HG03108 (cell line): ENCODE data around the gene NOXA1.
"Not testable (repeated sequence)": the region's sequence is repeated elsewhere in the genome, so short reads cannot be mapped to it uniquely, and the experiment has no call there.

Experiments
- ATAC-seq: cut with Tn5 transposase; IDR thresholded peaks from one replicate; pipeline ENCODE4 v1.9.1; 2021; ENCODE audit warnings: moderate library complexity; ENCODE audit not compliant: unreplicated experiment

The NOXA1 gene

GRCh38 chr9:137422604-137423513 lies at the start of gene NOXA1, which contains the start of gene EXD3:
NOXA1 (plus strand) TSS chr9:137423393; CDS start chr9:137423530, 137 bp downstream.
EXD3 (minus strand) TSS chr9:137423162; CDS start chr9:137395357, 27,805 bp downstream.
- ATAC-seq: peak; percentile 77

GRCh38 chr9:137373611-137373980 lies 49.6 kb upstream of the NOXA1 start:
- no peak for ATAC-seq

GRCh38 chr9:137374131-137374845 lies 48.9 kb upstream of the NOXA1 start:
- ATAC-seq: no peak

- ATAC-seq: no peak
These were observed 47.7 kb upstream of the NOXA1 start for GRCh38 chr9:137375321-137376058.

GRCh38 chr9:137376386-137376785 lies 46.8 kb upstream of the NOXA1 start:
- ATAC-seq: no peak

- ATAC-seq: not testable (repeated sequence)
These were observed 44.3 kb upstream of the NOXA1 start for GRCh38 chr9:137378688-137379410.

GRCh38 chr9:137379761-137380161 lies 43.4 kb upstream of the NOXA1 start:
- ATAC-seq: no peak

- ATAC-seq: no peak
These were observed 43.0 kb upstream of the NOXA1 start for GRCh38 chr9:137380171-137380570.

- no peak for ATAC-seq
These were observed 42.6 kb upstream of the NOXA1 start for GRCh38 chr9:137380606-137381005.

- ATAC-seq: no peak
These were observed 41.4 kb upstream of the NOXA1 start for GRCh38 chr9:137381501-137382443.

- ATAC-seq: no peak
These were observed 40.6 kb upstream of the NOXA1 start for GRCh38 chr9:137382444-137383080.

GRCh38 chr9:137383081-137383783 lies 40.0 kb upstream of the NOXA1 start:
- no peak for ATAC-seq

- ATAC-seq: no peak
These were observed 39.1 kb upstream of the NOXA1 start for GRCh38 chr9:137383784-137384756.

- ATAC-seq: no peak
These were observed 38.0 kb upstream of the NOXA1 start for GRCh38 chr9:137385061-137385655.

- ATAC-seq: not testable (repeated sequence)
These were observed 36.6 kb upstream of the NOXA1 start for GRCh38 chr9:137386507-137387113.

- ATAC-seq: no peak
These were observed 35.9 kb upstream of the NOXA1 start for GRCh38 chr9:137387114-137387890.
